Endothelial cell (in vitro differentiated cells): ENCODE results near the gene SCO2. TPM values are rescaled to one million over a fixed set of nuclear protein-coding genes. Genes with fewer than 3 reads are reported as not detected.

Source experiments
- DNase-seq: peaks from one replicate; pipeline ENCODE4 v3.0.0; 2021; ENCODE audit warnings: low spot score
- H3K27ac Mint-ChIP-seq: one replicate; pipeline ENCODE4 v1.8.0; 2021; ENCODE audit warnings: mixed read lengths, inconsistent platforms; ENCODE audit not compliant: unreplicated experiment
- H3K27me3 Mint-ChIP-seq: one replicate; pipeline ENCODE4 v1.8.0; 2021; ENCODE audit warnings: mild to moderate bottlenecking, moderate library complexity, mixed read lengths, inconsistent platforms; ENCODE audit not compliant: unreplicated experiment
- H3K36me3 Mint-ChIP-seq: one replicate; pipeline ENCODE4 v1.8.0; 2021; ENCODE audit warnings: mild to moderate bottlenecking, low read depth, mixed read lengths, inconsistent platforms; ENCODE audit not compliant: unreplicated experiment
- H3K4me1 Mint-ChIP-seq: one replicate; pipeline ENCODE4 v1.8.0; 2021; ENCODE audit warnings: mild to moderate bottlenecking, mixed read lengths, inconsistent platforms; ENCODE audit not compliant: unreplicated experiment
- H3K4me3 Mint-ChIP-seq: one replicate; pipeline ENCODE4 v1.8.0; 2021; ENCODE audit warnings: mild to moderate bottlenecking, mixed read lengths, inconsistent platforms; ENCODE audit not compliant: unreplicated experiment
- H3K9me3 Mint-ChIP-seq: one replicate; pipeline ENCODE4 v1.8.0; 2021; ENCODE audit warnings: mixed read lengths, inconsistent platforms; ENCODE audit not compliant: unreplicated experiment
- total RNA-seq: library from RNA; stranded (reverse); fragmentation: NEBNext Ultra II Directional; extraction: Animal tissue kit (Norgen Biotek cat#: 25700); gene quantifications from one replicate; pipeline ENCODE4 v1.2.1, GENCODE V29; 2021; ENCODE audit not compliant: unreplicated experiment
- TF ChIP-seq, protein P1 (sequence below): fragments of 200-600 bp; sonication (generic); IDR thresholded peaks from one replicate; pipeline ENCODE4 v1.5.0; 2021; ENCODE audit warnings: antibody characterized with exemption; ENCODE audit not compliant: unreplicated experiment

The SCO2 gene
- total RNA-seq, 1 donor from 2014 or later, result 1.1 TPM

DNA sequence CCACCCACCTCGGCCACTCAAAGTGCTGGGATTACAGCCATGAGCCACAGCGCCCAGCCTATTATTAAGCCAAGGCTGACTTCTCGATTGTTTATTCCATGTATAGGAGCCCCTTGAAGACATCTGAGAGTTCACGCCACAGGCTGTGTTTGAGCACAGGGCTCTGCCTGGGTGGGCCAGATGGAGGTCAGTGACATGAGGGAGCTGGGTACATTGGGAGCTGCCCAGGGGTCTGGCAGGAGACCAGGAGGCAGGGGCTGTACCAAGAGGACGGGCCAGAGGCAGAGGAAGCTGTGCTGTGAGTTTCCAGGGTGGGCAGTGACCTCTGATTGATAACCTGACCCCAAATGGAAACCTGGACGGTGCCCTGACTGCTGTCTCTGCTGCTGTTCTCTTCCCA, 23.3 kb downstream of the SCO2 start:
- Mint-ChIP-seq H3K36me3 (no peaks in the 10 kb centered on the region), H3K27me3 (peaks cover 2% of the 10 kb centered on the region), H3K4me1 (peaks cover under 1% of the 10 kb centered on the region), H3K9me3 (no peaks in the 10 kb centered on the region), H3K27ac (no peak overlapping the region), H3K4me3 (no peak overlapping the region)
- TF ChIP-seq, protein P1, sequence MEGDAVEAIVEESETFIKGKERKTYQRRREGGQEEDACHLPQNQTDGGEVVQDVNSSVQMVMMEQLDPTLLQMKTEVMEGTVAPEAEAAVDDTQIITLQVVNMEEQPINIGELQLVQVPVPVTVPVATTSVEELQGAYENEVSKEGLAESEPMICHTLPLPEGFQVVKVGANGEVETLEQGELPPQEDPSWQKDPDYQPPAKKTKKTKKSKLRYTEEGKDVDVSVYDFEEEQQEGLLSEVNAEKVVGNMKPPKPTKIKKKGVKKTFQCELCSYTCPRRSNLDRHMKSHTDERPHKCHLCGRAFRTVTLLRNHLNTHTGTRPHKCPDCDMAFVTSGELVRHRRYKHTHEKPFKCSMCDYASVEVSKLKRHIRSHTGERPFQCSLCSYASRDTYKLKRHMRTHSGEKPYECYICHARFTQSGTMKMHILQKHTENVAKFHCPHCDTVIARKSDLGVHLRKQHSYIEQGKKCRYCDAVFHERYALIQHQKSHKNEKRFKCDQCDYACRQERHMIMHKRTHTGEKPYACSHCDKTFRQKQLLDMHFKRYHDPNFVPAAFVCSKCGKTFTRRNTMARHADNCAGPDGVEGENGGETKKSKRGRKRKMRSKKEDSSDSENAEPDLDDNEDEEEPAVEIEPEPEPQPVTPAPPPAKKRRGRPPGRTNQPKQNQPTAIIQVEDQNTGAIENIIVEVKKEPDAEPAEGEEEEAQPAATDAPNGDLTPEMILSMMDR, result no peak
- DNase-seq, result no peak

DNA sequence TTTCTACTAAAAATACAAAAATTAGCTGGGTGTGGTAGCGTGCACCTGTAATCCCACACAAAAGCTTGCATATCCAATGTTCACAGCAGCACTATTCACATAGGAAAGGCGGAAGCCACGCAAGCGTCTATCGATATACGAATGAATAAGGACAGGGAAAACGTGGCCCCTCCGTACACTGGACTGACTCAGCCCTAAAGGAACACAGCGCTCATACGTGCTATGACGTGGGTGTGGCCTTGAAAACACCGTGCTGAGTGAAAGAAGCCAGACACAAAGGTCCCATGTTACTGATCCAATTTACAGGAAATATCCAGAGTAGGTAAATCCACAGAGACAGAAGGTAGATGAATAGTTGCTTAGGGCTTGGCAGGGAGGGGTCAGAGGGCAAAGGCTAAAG, 24.9 kb downstream of the SCO2 start:
- no peaks in the 10 kb centered on the region for H3K9me3 Mint-ChIP-seq
- H3K27ac Mint-ChIP-seq, result peak overlapping the region; percentile 70
- no peaks in the 10 kb centered on the region for H3K36me3 Mint-ChIP-seq
- TF ChIP-seq, protein P1, result no peak
- H3K27me3 Mint-ChIP-seq, result peaks cover 2% of the 10 kb centered on the region
- H3K4me1 Mint-ChIP-seq, result no peaks in the 10 kb centered on the region
- H3K4me3 Mint-ChIP-seq, result no peak overlapping the region
- DNase-seq, result no peak

DNA sequence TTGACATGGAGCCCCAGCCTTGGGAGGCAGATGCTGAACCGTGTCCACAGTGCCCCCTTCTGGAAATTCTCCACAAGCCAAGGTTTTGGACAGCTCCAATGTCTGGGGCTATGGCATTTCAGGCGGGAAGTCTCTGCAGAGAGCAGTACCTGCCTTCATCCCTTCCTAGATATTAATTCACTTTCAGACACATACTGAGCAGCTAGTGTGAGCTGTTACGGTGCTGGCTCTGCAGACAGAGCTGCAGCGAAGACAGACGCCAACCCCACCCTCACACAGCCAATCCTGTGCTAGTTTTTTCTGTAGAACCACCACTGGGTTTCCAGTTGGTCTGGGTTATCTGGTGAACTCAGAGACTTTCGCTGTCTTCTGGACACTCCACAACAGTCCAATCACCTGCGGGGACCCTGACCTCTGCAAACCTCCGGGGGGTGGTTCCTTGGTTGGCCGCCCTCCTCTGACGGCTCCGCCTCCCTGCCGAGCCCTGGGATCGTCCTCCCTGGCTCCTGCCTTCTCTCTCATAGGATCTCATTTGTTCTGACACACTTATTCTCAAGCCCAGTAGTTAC, 27.0 kb downstream of the SCO2 start:
- no peaks in the 10 kb centered on the region for H3K36me3 Mint-ChIP-seq
- TF ChIP-seq, protein P1, result peak; percentile 59

DNA sequence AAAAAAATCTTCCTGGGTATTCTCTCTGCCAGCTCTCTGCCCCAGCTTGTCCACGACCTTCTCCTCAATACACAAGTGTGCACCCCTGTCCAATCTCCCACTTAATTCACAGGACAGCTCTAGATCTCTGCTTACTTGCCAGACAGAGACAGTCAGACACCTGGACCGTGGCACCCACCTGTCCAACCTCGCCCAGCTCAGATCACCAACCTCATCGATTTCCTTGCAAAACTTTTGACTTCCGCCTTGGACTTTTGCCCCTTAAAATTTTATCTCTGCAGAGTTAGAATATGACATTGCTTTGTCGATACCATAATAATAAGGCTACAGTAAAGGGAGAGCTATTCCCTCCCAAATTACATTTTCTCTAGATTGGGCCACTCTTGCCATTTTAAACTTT, 28.3 kb downstream of the SCO2 start:
- Mint-ChIP-seq H3K36me3 (no peaks in the 10 kb centered on the region), H3K27ac (no peak overlapping the region), H3K9me3 (no peaks in the 10 kb centered on the region), H3K4me3 (no peak overlapping the region), H3K27me3 (peaks cover 2% of the 10 kb centered on the region), H3K4me1 (no peaks in the 10 kb centered on the region)
- no peak for DNase-seq
- TF ChIP-seq, protein P1, result no peak

More for the DNA sequence above, 27.0 kb downstream of the SCO2 start:
- Mint-ChIP-seq H3K4me1 (no peaks in the 10 kb centered on the region), H3K9me3 (no peaks in the 10 kb centered on the region), H3K27me3 (peaks cover 2% of the 10 kb centered on the region), H3K4me3 (no peak overlapping the region), H3K27ac (no peak overlapping the region)
- DNase-seq, result peak; percentile 73

DNA sequence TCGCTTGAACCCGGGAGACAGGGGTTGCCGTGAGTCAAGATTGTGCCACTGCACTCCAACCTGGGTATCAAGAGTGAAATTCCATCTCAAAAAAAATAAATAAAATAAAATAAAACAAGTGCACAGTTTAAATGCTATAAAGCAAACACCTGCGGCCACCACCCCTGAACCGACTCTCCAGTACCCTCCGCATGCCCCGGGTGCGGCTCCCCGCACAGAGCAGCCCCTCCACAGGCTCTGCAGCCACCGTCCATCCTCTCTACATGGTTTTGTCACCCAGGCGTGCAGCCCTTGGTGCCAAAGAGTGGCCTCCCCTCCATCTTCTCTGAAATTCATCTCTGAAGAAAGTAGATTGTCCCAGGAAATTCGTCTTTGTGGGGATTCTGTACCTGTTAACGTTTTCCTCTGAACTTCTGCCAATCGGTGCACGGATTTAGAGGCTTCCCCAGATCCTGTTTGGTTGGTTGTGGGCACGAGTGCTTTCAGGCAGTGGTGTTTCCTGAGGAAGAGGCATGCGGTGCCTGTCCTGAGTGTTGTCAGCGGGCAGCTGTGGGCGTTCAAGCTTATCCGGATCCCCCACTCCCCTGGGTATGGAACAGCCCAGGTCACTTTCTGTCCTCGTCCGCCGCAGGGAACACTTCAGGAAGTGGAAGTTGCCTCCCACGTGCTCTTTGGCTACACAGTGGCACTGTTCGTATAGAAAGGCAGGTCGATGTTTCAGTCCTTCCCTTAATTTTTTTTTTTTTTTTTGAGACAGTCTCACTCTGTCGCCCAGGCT, 34.7 kb downstream of the SCO2 start:
- Mint-ChIP-seq H3K9me3 (no peaks in the 10 kb centered on the region), H3K27ac (peak overlapping the region; percentile 57), H3K4me3 (no peak overlapping the region), H3K36me3 (no peaks in the 10 kb centered on the region), H3K27me3 (peaks cover 8% of the 10 kb centered on the region), H3K4me1 (peaks cover 7% of the 10 kb centered on the region)
- DNase-seq, result peak; percentile 41
- TF ChIP-seq, protein P1, result no peak
